HCT116 (cell line): ENCODE data around the gene ZNF385A.

Source experiments
- EZH2 ChIP-seq: fragments of 200-600 bp; sonication (generic); IDR thresholded peaks from 2 replicates; pipeline ENCODE4 v1.6.1; 2017; ENCODE audit warnings: antibody characterized with exemption, mixed run types
- SP1 ChIP-seq: IDR thresholded peaks from 2 replicates; pipeline ENCODE4 v1.6.1; 2012; ENCODE audit warnings: low read depth
- YY1 ChIP-seq: IDR thresholded peaks from 2 replicates; pipeline ENCODE4 v1.6.1; 2011; ENCODE audit warnings: low read length, low read depth, moderate library complexity, mild to moderate bottlenecking; ENCODE audit not compliant: insufficient replicate concordance; ENCODE audit errors: extremely low read depth
- TF ChIP-seq, protein P1 (sequence below), 3 experiments: fragments of 200-600 bp in 1 of 3; sonication (generic) in 1 of 3; IDR thresholded peaks in 2 of 3; conservative IDR thresholded peaks in 1 of 3; 2 replicates each; pipeline ENCODE4 v1.5.1; 2012 to 2017; ENCODE audit warnings: low read depth in 2 of 3, low read length in 2 of 3, antibody characterized with exemption in 1 of 3, borderline replicate concordance in 1 of 3, control low read depth in 1 of 3, mild to moderate bottlenecking in 1 of 3, mixed read lengths in 1 of 3, mixed run types in 1 of 3, moderate library complexity in 1 of 3; ENCODE audit not compliant: insufficient read depth in 1 of 3
- TF ChIP-seq, protein P2 (sequence below): IDR thresholded peaks from 2 replicates; pipeline ENCODE4 v1.6.1; 2012; ENCODE audit warnings: low read depth

DNA sequence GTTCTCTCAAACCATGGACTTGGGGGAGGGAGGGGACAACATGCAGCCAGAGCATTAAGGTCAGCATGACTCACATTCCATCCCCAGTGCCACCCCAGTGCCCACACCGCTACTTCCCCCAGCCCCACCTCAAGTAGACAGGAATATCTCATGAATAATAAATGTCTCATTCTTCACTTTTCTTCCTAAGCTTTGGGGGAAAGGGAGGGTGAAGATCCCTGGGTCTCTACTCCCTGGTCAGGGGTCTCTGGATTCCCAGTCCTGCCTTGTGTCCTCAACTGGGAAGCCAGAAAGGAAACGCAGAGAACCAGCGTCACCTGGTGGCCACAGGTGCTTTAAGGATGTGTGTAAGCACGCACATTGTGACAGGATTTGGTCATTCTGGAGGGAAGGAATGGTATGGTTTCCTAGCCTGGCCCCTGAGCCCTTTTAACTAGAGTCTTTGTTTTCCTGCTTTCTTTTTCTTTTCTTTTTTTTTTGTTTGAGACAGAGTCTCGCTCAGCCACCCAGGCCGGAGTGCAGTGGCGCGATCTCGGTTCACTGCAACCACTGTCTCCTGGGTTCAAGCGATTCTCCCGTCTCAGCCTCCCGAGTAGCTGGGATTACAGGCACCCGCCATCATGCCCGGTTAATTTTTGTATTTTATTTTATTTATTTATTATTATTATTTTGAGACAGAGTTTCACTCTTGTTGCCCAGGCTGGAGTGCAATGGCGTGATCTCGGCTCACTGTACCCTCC, 23.6 kb downstream of the ZNF385A start:
- TF ChIP-seq, protein P1, sequence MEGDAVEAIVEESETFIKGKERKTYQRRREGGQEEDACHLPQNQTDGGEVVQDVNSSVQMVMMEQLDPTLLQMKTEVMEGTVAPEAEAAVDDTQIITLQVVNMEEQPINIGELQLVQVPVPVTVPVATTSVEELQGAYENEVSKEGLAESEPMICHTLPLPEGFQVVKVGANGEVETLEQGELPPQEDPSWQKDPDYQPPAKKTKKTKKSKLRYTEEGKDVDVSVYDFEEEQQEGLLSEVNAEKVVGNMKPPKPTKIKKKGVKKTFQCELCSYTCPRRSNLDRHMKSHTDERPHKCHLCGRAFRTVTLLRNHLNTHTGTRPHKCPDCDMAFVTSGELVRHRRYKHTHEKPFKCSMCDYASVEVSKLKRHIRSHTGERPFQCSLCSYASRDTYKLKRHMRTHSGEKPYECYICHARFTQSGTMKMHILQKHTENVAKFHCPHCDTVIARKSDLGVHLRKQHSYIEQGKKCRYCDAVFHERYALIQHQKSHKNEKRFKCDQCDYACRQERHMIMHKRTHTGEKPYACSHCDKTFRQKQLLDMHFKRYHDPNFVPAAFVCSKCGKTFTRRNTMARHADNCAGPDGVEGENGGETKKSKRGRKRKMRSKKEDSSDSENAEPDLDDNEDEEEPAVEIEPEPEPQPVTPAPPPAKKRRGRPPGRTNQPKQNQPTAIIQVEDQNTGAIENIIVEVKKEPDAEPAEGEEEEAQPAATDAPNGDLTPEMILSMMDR (IDR thresholded peaks at IDR 0.05 in 2 of 3, conservative IDR thresholded peaks at IDR 0.05 in 1 of 3; ENCODE audit: borderline replicate concordance in 1 of 3, insufficient read depth in 1 of 3, low read depth in 2 of 3, low read length in 2 of 3) = peak; percentile 90 to 98 (median 97)
- TF ChIP-seq EZH2 (no peak), SP1 (no peak), YY1 (no peak)
- TF ChIP-seq, protein P2, sequence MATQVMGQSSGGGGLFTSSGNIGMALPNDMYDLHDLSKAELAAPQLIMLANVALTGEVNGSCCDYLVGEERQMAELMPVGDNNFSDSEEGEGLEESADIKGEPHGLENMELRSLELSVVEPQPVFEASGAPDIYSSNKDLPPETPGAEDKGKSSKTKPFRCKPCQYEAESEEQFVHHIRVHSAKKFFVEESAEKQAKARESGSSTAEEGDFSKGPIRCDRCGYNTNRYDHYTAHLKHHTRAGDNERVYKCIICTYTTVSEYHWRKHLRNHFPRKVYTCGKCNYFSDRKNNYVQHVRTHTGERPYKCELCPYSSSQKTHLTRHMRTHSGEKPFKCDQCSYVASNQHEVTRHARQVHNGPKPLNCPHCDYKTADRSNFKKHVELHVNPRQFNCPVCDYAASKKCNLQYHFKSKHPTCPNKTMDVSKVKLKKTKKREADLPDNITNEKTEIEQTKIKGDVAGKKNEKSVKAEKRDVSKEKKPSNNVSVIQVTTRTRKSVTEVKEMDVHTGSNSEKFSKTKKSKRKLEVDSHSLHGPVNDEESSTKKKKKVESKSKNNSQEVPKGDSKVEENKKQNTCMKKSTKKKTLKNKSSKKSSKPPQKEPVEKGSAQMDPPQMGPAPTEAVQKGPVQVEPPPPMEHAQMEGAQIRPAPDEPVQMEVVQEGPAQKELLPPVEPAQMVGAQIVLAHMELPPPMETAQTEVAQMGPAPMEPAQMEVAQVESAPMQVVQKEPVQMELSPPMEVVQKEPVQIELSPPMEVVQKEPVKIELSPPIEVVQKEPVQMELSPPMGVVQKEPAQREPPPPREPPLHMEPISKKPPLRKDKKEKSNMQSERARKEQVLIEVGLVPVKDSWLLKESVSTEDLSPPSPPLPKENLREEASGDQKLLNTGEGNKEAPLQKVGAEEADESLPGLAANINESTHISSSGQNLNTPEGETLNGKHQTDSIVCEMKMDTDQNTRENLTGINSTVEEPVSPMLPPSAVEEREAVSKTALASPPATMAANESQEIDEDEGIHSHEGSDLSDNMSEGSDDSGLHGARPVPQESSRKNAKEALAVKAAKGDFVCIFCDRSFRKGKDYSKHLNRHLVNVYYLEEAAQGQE = no peak
